Stimulated activated naive CD4-positive, alpha-beta T cell treated with Interleukin-2 at 50 U/mL for 16 hours (primary cell): ENCODE data around the gene ANKRD50.

Source experiments
- DNase-seq: peaks from one replicate; lab custom pipeline; 2025; lab: John Stamatoyannopoulos, UW

ANKRD50 gene, protein sequence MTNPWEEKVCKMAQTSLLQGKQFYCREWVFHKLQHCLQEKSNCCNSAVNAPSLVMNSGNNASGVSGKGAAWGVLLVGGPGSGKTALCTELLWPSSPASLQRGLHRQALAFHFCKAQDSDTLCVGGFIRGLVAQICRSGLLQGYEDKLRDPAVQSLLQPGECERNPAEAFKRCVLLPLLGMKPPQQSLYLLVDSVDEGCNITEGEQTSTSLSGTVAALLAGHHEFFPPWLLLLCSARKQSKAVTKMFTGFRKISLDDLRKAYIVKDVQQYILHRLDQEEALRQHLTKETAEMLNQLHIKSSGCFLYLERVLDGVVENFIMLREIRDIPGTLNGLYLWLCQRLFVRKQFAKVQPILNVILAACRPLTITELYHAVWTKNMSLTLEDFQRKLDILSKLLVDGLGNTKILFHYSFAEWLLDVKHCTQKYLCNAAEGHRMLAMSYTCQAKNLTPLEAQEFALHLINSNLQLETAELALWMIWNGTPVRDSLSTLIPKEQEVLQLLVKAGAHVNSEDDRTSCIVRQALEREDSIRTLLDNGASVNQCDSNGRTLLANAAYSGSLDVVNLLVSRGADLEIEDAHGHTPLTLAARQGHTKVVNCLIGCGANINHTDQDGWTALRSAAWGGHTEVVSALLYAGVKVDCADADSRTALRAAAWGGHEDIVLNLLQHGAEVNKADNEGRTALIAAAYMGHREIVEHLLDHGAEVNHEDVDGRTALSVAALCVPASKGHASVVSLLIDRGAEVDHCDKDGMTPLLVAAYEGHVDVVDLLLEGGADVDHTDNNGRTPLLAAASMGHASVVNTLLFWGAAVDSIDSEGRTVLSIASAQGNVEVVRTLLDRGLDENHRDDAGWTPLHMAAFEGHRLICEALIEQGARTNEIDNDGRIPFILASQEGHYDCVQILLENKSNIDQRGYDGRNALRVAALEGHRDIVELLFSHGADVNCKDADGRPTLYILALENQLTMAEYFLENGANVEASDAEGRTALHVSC (N-terminal part only)

DNA sequence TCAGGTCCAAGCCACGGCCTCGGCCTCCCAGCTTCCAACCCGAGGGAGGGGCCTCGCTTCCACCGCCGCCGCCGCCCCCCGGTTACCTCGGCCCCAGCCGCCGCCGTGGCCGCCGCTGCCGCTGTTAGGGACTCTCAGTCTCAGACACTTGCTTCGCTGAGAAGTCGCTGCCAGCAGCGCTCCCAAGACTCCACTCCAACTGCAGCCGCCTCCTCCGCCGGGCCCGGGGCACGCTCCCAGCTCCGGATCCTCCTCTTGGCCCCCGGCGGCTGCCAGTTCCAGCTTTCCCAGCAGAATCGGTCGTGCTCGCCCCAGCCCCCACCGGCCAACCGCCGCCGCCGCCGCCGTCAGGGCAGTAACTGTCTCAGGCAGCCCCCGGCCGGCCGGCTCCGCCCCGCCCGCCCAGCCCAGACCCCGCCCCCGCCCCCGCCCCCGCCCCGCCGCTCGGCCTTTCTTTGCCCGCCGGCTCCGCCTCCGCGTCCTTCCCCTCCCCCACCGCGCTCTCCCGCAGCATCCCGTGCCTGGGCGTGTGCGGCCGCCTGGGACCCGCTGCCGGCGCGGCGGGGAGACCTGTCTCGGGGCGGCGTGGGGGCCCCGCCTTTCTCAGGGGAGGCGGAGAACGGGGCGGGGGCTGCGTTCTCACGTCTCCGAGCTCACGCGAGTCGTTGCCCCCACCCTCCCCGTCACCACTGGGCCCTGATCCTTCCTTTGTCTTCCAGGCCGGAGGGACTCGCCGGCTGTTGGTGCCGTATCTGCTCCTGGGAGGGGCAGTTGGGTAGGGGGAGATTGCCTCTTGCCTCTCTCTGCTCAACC lies at the start of gene ANKRD50:
ANKRD50 (minus strand) TSS at position 361 of the 813 bp plus-strand sequence. CDS start 2,221 bp downstream, outside the sequence.
- peak; percentile 31 for DNase-seq

- no peak for DNase-seq
Observed at GRCh38 chr4:124757126-124757525, 44.6 kb upstream of the ANKRD50 start.

- no peak for DNase-seq
Observed at GRCh38 chr4:124754681-124755080, 42.1 kb upstream of the ANKRD50 start.

DNA sequence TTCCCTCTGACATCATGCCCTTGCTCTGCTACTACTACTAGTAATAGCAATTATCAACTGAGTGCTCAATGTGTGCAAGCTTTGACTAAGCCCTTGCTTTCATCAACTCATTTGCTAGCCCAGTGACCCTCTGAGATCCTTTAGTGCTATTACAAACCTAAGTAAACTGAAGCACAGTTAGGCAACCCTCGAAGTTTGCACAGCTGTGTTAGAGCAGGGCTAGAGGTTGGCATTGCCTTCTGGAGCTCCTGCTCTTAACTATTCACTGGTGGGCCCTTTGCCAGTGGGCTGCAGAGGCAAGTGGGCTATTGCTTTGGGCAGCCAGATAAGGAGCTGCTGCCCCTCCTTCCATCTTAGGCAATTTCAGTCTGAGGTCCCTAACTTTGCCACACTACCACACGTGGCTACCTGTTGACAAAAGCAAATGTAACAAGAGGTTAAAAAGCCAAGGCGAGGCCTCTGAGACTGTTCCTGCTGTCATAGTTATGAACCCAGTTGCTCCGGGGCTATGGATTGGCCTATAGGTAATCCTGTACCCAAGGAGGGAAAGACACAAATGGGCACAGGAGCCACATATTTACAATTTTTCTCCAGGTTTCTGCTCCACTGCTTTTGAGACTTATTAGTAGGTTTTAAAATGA lies 41.5 kb upstream of the ANKRD50 start:
- DNase-seq = no peak

DNA sequence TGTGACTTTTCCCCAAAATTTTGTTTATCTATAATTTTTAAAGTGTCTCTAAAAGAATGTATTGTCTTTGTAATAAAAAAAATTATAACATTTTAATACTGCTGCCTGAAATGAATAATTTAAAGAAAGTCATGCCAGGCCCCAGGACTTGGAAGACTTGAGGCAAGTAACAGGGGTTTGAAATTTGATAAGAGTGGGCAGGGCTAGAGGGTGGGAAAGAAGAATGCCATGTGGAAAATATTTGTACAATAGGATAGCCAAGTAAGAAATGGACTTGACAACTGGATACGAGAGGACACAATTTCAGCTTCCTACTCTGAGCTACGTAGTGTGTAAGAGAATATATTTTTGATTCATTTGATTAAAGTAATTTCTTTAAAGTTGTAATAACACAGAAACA lies 36.9 kb upstream of the ANKRD50 start:
- no peak for DNase-seq

GRCh38 chr4:124748965-124749364 lies 36.4 kb upstream of the ANKRD50 start:
- no peak for DNase-seq

- no peak for DNase-seq
Observed at GRCh38 chr4:124745985-124746801, 33.7 kb upstream of the ANKRD50 start.

DNA sequence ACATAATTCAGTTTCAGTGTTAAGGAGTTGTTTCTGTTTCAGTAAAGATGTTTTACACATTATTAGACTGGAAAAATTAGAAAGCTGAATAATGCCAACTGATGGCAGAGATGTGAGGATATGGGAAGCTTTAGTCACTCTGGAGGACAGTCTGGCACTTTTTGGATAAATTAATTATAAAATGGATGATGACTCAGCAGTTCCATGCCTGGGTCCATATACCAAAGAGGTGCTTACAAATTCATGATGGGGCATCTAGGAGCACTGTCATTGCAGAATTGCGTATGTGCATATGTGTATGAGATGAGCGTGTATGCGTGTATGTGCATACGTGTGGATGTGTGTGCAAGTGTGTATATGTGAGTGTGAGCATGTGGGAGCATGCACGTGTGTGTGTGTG lies 31.2 kb upstream of the ANKRD50 start:
- no peak for DNase-seq

DNA sequence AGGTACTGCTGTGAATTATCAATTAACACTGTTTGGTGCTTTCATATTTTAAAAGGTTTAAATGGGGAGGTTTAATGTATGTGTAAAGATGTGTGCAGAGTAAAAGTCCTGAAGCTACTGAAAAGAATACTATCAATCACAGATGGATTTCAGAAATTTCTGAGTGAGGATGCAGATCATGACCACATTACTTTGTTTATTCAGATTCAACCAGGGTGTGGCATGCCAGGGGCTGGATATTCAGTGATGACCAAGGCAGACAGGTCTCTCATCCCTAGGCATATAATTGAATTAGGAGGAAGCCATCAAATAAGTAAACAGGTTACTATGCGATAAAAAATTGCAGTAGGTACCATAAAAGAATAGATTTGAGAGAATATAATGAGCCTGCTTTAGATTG lies 28.0 kb upstream of the ANKRD50 start:
- DNase-seq = no peak

GRCh38 chr4:124738994-124739393 lies 26.5 kb upstream of the ANKRD50 start:
- no peak for DNase-seq

GRCh38 chr4:124737619-124738018 lies 25.1 kb upstream of the ANKRD50 start:
- DNase-seq = no peak

DNA sequence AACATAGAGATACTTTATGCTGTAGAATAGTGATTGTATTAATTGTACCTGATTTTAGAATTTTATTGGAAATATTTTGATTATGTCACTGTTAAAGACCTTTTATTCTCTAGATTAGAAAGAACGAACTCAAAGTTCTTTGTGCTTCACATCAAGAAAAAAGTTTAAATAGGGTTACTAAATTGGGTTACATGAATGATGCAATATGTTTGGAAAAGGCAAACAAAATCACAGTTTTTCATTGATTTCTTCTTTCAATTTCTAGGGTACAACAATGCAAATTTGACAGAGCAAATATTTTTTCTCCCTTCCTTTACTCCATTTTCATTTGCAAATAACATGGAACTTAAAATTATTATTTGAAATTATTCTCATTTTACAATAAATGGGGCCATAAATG lies 24.0 kb upstream of the ANKRD50 start:
- DNase-seq = no peak

GRCh38 chr4:124727331-124727890 lies 14.9 kb upstream of the ANKRD50 start:
- DNase-seq = no peak

DNA sequence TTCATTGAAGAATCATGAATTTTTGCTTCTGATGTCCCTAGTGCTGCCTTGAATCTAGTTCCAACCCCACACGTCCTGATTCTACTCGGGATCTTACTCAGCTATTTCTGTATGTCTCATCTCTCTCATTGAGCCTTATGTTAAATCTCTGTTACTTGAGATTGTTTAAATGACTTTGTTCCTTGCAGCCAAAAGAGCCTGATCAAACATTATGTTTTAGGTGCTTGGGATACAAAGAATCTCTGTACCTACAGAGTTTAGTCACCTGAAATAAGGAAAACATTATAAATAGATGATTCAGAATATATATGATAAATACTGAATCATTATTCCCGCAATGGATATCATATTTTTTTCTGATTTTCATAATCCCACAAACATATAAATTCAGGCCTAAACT lies 13.7 kb upstream of the ANKRD50 start:
- DNase-seq = no peak

DNA sequence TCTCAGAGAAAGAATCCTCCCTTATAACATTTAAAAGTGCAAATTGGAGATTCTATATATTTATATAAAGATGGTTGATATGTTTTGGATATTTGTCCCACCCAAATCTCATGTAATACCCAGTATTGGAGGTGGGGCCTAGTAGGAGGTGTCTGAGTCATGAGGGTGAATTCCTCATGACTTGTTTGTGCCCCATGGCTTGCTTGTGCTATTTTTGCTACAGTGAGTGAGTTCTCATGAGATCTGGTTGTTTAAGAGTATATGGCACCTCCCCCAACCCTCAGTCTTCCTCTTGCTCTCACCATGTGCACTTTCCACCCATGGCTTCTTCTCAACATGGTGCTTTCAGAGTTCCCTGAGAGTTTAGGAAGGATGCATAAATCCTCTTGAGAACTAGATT lies 9.5 kb upstream of the ANKRD50 start:
- DNase-seq = no peak

GRCh38 chr4:124717101-124717500 lies 4.6 kb upstream of the ANKRD50 start:
- no peak for DNase-seq

DNA sequence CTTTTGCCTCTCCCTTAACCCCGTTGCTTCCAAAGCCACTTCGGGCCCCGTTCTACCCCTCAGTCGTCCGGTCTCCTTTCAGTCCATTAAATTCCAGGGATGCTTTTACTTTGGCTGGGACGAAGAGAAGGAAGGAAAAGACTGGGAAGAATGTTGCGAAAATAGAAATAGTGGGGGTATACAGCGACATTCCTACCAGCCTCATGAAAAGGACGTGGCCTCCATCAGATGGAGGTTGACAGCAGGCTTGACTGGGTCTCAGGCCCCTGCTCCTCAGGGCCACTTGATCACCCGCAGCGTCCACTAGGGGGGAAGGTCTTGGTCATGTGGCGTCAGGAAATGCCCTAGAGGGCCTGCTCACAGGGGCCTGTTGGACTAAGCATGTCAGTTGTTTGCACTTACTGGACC lies 657 bp upstream of the ANKRD50 start:
- DNase-seq = no peak

- peak; percentile 0 for DNase-seq
Observed at GRCh38 chr4:124711471-124712371, 811 bp downstream of the ANKRD50 start.

GRCh38 chr4:124710911-124711310 lies 1.6 kb downstream of the ANKRD50 start:
- no peak for DNase-seq
